AG20443 (cell line): ENCODE data around the gene HEPHL1.
"Not testable (repeated sequence)": the region's sequence is repeated elsewhere in the genome, so short reads cannot be mapped to it uniquely, and the experiment has no call there.

Experiments
- DNase-seq: peaks from one replicate; pipeline ENCODE4 v3.0.0; 2012; ENCODE audit warnings: low spot score, mixed read lengths

The HEPHL1 gene

DNA sequence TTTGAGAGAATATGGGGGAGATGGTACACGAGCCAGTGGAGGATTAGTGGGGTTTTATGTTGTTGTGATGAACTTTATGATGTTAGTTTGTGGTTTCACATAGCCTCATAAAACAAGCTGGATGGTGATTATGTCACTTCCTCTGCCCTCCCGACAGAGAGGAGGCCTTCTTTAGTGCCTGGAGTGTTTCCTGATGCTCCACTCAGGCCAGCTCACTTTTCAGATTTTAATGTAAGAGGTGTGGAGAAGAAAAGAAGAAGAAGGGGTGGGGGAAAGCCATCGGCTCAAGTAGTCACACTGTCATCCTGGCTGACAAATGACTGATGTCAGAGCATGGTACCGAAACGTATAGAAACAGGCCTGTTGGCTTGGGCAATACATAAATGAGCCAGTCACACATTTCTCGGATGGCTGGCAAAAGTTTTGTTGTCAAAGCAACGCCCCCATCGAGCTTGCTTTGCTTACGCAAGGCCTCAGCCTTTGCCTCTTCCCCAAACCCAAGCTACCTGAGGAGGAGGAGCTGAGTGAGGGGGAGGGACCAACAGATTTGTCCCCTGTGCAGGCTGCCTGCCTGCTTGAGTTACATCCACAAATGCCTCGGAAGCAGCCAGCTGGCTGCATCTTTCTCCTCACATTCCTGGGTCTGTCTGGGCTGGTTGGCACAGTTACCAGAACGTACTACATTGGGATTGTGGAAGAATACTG is at the start of gene HEPHL1:
Gene HEPHL1, plus strand, starts transcription at position 578 of the 705 bp plus-strand sequence. Its CDS starts 15 bp downstream, at position 593.
- DNase-seq, result no peak

- DNase-seq, result no peak
Measured at GRCh38 chr11:93972790-93973189, 48.4 kb upstream of the HEPHL1 start.

GRCh38 chr11:93973322-93974051 is 47.7 kb upstream of the HEPHL1 start:
- not testable (repeated sequence) for DNase-seq

- no peak for DNase-seq
Measured at GRCh38 chr11:93974759-93975158, 46.4 kb upstream of the HEPHL1 start.

- DNase-seq, result not testable (repeated sequence)
Measured at GRCh38 chr11:93976577-93977254, 44.4 kb upstream of the HEPHL1 start.

- no peak for DNase-seq
Measured at GRCh38 chr11:93983542-93984195, 37.5 kb upstream of the HEPHL1 start.

DNA sequence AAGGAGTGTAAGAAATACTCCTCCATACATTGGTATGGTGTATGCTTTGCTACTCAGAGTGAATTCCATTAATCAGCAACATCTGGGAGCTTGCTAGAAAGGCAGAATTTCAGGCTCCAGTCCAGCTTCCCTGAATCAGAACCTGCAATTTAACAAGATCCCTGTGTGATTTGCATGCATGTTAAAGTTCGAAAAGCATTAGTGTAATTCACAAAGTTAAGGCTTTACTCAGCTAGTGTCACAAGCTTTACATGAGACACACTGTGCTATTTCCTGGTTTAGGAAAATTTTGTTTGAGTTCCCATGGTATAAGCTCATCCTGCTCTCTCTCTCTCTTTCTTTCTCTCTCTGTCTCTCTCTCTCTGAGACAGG is 37.0 kb upstream of the HEPHL1 start:
- DNase-seq, result no peak

DNA sequence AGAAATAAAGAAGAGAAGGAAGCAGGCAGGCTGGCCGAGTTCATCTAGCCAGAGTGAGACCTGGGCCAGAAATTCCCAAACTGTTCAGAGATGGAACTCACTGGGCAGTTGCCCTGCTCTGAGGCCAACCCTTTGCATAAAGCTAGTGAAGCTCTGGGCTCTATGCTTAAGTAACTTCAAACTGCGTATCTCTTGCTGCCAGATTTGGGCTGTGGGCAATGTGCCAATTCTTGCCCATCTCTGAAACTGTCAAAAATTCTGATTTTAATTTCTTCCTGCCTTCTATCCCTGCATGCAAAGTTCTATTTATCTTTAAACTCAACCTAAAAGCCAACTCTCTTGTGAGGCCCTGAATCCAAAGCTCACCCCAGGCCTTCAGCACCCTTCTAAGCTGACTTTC is 36.2 kb upstream of the HEPHL1 start:
- DNase-seq, result no peak

GRCh38 chr11:93986716-93987115 is 34.4 kb upstream of the HEPHL1 start:
- no peak for DNase-seq

- DNase-seq, result no peak
Measured at GRCh38 chr11:93988455-93988854, 32.7 kb upstream of the HEPHL1 start.

DNA sequence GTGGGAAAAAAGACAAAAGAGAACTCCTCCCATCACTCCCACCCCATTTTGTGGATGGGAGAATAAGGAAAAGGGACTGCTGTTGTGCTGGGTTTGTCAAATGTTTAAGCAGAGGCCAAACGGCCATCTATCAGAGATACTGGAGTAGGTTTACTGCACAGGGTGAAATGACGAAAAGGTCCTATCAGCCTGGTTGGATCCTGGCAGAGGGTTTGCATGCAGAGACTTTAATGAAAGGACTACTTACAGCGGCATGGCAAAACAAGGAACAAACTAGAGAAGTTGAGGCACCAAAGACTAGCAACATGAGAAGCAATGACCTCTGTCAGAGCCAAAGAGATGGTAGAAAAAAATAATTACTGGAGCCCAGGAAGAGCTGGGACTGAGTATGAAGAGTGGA is 32.2 kb upstream of the HEPHL1 start:
- no peak for DNase-seq

- no peak for DNase-seq
Measured at GRCh38 chr11:93993747-93994146, 27.4 kb upstream of the HEPHL1 start.

- no peak for DNase-seq
Measured at GRCh38 chr11:93997741-93998140, 23.4 kb upstream of the HEPHL1 start.

DNA sequence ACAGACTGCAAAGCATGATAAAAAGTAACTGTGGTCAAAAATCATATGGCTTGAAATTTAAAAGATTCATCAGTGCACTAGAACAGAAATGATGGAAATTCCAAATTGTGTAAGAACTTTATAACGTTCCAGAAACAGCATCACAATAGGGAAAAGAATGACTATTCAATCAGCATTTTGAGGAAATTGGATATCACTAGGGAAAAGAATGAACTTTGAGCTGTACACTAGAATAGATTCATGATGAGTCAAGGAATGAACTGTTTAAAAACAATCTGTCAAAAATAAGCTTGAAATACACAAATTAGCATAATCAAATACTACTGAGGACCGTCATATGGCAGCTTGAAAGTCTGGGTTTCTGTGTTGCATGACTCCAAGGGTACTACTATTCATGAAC is 20.5 kb upstream of the HEPHL1 start:
- DNase-seq, result no peak

GRCh38 chr11:94002226-94002625 is 18.9 kb upstream of the HEPHL1 start:
- no peak for DNase-seq

DNA sequence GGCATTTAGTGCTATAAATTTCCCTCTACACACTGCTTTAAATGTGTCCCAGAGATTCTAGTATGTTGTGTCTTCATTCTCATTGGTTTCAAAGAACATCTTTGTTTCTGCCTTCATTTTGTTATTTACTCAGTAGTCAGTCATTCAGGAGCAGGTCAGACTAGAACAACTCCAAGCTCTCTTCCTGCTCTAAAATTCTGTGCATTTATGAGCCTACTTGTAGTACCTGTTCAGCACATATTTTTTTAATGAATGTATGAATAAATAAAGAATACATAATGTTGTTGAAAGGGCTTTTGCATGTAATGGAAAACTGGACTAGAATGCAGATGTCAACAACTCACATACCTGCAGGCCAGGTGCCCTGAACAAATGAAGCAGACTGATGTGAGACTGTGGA is 13.7 kb upstream of the HEPHL1 start:
- DNase-seq, result no peak

GRCh38 chr11:94007906-94008305 is 13.2 kb upstream of the HEPHL1 start:
- no peak for DNase-seq

GRCh38 chr11:94010136-94010535 is 11.0 kb upstream of the HEPHL1 start:
- no peak for DNase-seq

DNA sequence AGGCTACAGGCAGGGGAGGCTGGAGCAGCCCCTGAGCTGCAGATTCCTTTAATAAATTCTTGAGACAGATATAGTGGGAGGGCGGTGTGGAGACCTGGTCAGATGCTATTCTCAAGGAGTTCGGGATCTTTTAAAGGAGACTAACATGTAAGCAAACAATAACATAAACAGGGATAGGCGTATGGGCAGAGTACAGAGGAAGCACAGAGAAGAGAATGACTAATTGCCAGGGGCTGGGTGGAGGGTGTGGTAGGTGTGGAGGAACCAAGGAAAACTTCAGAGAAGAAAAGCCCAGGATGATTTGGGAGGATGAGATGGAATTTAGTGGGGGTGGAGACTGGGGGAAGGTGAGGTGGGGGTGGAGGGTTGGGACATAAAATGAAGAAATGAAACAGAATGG is 9.7 kb upstream of the HEPHL1 start:
- DNase-seq, result no peak

DNA sequence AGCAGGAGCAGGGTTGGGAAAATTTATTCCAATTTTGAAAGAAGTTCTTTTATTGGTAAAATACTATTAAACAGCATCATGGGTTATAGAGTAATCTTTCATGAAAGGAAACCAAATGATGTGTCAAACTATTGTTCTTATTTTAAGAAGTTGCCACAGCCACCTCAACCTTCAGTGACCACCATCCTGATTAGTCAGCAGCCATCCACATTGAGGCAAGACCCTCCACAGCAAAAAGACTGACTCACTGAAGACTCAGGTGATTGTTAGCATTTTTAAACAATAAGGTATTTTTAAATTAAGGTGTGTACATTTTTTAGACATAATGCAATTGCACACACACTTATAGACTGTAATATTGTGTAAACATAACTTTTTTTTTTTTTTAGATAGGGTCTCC is 3.7 kb upstream of the HEPHL1 start:
- DNase-seq, result no peak

- no peak for DNase-seq
Measured at GRCh38 chr11:94018721-94019120, 2.4 kb upstream of the HEPHL1 start.

- DNase-seq, result no peak
Measured at GRCh38 chr11:94023856-94024255, 2.7 kb downstream of the HEPHL1 start.

DNA sequence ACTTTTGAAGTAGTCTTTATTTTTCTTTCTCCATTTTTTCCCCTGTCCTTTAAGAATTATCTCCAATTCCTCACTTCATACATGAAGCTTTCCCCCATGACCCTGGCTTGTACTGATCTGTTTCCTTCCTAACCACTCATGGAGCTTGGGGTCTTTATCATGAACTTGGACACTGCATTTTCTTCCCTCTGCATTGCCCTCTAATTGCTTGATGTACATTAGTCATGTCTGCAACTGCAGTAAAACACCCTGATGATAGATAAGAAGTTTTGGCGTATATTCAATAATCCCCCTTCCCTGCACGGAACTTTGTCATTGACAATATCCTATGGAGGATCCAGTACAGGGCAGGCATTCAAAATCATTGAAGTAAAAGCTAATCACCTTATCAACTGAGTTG is 3.4 kb downstream of the HEPHL1 start:
- DNase-seq, result no peak
